GM23338 (cell line): Measurements from ENCODE around the gene KLF7. TPM values are rescaled to one million over a fixed set of nuclear protein-coding genes. Genes with fewer than 3 reads are reported as not detected.

Source experiments
- ATAC-seq: fragments of 200-7000 bp; cut with Tn5 transposase; 3 replicates; pipeline ENCODE4 v1.9.1; 2020
- DNase-seq: peaks from one replicate; pipeline ENCODE4 v3.0.0-alpha.2; 2015; ENCODE audit warnings: low spot score
- H2AFZ ChIP-seq: fragments of 200-600 bp; sonication (generic); 2 replicates; pipeline ENCODE4 v1.8.0; 2016; ENCODE audit warnings: antibody characterized with exemption, mild to moderate bottlenecking, moderate library complexity
- H3F3A ChIP-seq: fragments of 200-600 bp; sonication (generic); replicated peaks from 2 replicates; pipeline ENCODE4 v1.8.0; 2017; ENCODE audit warnings: antibody characterized with exemption, mixed run types, low read depth
- H3K27ac ChIP-seq: fragments of 200-600 bp; sonication (generic); 2 replicates; pipeline ENCODE4 v1.6.1; 2016; ENCODE audit warnings: low read depth
- H3K27me3 ChIP-seq: fragments of 200-600 bp; sonication (generic); 2 replicates; pipeline ENCODE4 v1.8.0; 2016; ENCODE audit warnings: mild to moderate bottlenecking, mixed run types, moderate library complexity; ENCODE audit not compliant: insufficient read depth
- H3K36me3 ChIP-seq: fragments of 200-600 bp; sonication (generic); 2 replicates; pipeline ENCODE4 v1.8.0; 2016; ENCODE audit warnings: mild to moderate bottlenecking; ENCODE audit not compliant: insufficient read depth
- H3K4me1 ChIP-seq: fragments of 200-600 bp; sonication (generic); 2 replicates; pipeline ENCODE4 v1.8.0; 2016; ENCODE audit warnings: mild to moderate bottlenecking, moderate library complexity; ENCODE audit not compliant: insufficient read depth
- H3K4me2 ChIP-seq: fragments of 200-600 bp; sonication (generic); 2 replicates; pipeline ENCODE4 v1.7.1; 2017; ENCODE audit warnings: mixed run types
- H3K4me3 ChIP-seq: fragments of 200-600 bp; sonication (generic); 2 replicates; pipeline ENCODE4 v1.6.1; 2016; ENCODE audit warnings: mixed run types
- H3K79me2 ChIP-seq: fragments of 200-600 bp; sonication (generic); replicated peaks from 2 replicates; pipeline ENCODE4 v1.8.0; 2017; ENCODE audit warnings: mild to moderate bottlenecking; ENCODE audit not compliant: insufficient read depth
- H3K9me2 ChIP-seq: fragments of 200-600 bp; sonication (generic); 2 replicates; pipeline ENCODE4 v1.8.0; 2017; ENCODE audit not compliant: insufficient read depth
- H4K20me1 ChIP-seq: fragments of 200-600 bp; sonication (generic); replicated peaks from 2 replicates; pipeline ENCODE4 v1.8.0; 2017; ENCODE audit warnings: mild to moderate bottlenecking; ENCODE audit not compliant: insufficient read depth
- H3K27ac Mint-ChIP-seq: 2 replicates; pipeline ENCODE4 v1.8.0; 2020; ENCODE audit warnings: inconsistent platforms, mild to moderate bottlenecking, moderate library complexity, mixed read lengths
- H3K27me3 Mint-ChIP-seq: 3 replicates; pipeline ENCODE4 v1.8.0; 2022; ENCODE audit warnings: low read depth, mild to moderate bottlenecking, moderate library complexity, mixed read lengths, inconsistent platforms; ENCODE audit not compliant: insufficient read depth, poor library complexity
- H3K36me3 Mint-ChIP-seq: 3 replicates; pipeline ENCODE4 v1.8.0; 2021; ENCODE audit warnings: low read depth, mild to moderate bottlenecking, inconsistent platforms, moderate library complexity, mixed read lengths
- H3K4me1 Mint-ChIP-seq: 3 replicates; pipeline ENCODE4 v1.8.0; 2020; ENCODE audit warnings: mild to moderate bottlenecking, inconsistent platforms, mixed read lengths
- H3K4me3 Mint-ChIP-seq: 3 replicates; pipeline ENCODE4 v1.8.0; 2021; ENCODE audit warnings: moderate library complexity, mild to moderate bottlenecking, inconsistent platforms, mixed read lengths
- H3K9me3 Mint-ChIP-seq: 3 replicates; pipeline ENCODE4 v1.8.0; 2020; ENCODE audit warnings: moderate library complexity, mild to moderate bottlenecking, inconsistent platforms, mixed read lengths
- CREB1 ChIP-seq: fragments of 250-450 bp; sonication (Bioruptor Pico); IDR thresholded peaks from 2 replicates; pipeline ENCODE4 v1.5.0; 2020; ENCODE audit warnings: low read depth, mild to moderate bottlenecking, moderate library complexity
- CTCF ChIP-seq, 2 experiments: fragments of 200-600 bp in 1 of 2; sonication (generic) in 1 of 2; conservative IDR thresholded peaks; 2 replicates each; pipeline versions ENCODE4 v1.5.1 to v1.6.1; 2016 to 2017; ENCODE audit warnings: antibody characterized with exemption in 2 of 2, low read depth in 2 of 2, mild to moderate bottlenecking in 2 of 2, moderate library complexity in 1 of 2
- ETS1 ChIP-seq: IDR thresholded peaks from 2 replicates; pipeline ENCODE4 v1.6.1; 2016; ENCODE audit warnings: antibody characterized with exemption
- EZH2 ChIP-seq: fragments of 200-600 bp; sonication (generic); IDR thresholded peaks from one replicate; pipeline ENCODE4 v1.8.0; 2017; ENCODE audit warnings: antibody characterized with exemption, mild to moderate bottlenecking, low read depth; ENCODE audit not compliant: unreplicated experiment
- EZH2phosphoT487 ChIP-seq: fragments of 200-600 bp; sonication (generic); IDR thresholded peaks from one replicate; pipeline ENCODE4 v1.8.1; 2018; ENCODE audit warnings: antibody characterized with exemption; ENCODE audit not compliant: unreplicated experiment
- JUNB ChIP-seq: IDR thresholded peaks from one replicate; pipeline ENCODE4 v1.6.1; 2016; ENCODE audit warnings: antibody characterized with exemption; ENCODE audit not compliant: unreplicated experiment
- NANOG ChIP-seq: IDR thresholded peaks from 2 replicates; pipeline ENCODE4 v1.6.1; 2016; ENCODE audit warnings: antibody characterized with exemption, borderline replicate concordance
- POLR2AphosphoS5 ChIP-seq: IDR thresholded peaks from 2 replicates; pipeline ENCODE4 v1.6.1; 2016; ENCODE audit warnings: antibody characterized with exemption, low read depth
- REST ChIP-seq: IDR thresholded peaks from one replicate; pipeline ENCODE4 v1.6.1; 2018; ENCODE audit warnings: antibody characterized with exemption; ENCODE audit not compliant: unreplicated experiment
- STAT1 ChIP-seq: IDR thresholded peaks from one replicate; pipeline ENCODE4 v1.6.1; 2016; ENCODE audit warnings: antibody characterized with exemption; ENCODE audit not compliant: unreplicated experiment
- ZNF114 ChIP-seq: fragments of 250-450 bp; sonication (Bioruptor Pico); IDR thresholded peaks from 2 replicates; pipeline ENCODE4 v1.5.0; 2020; ENCODE audit warnings: mild to moderate bottlenecking, moderate library complexity
- ZNF331 ChIP-seq: fragments of 250-450 bp; sonication (Bioruptor Pico); IDR thresholded peaks from 2 replicates; pipeline ENCODE4 v1.5.0; 2020; ENCODE audit warnings: low read depth, mild to moderate bottlenecking, moderate library complexity
- ZNF462 ChIP-seq: fragments of 250-450 bp; sonication (Bioruptor Pico); IDR thresholded peaks from 2 replicates; pipeline ENCODE4 v1.5.0; 2020; ENCODE audit warnings: mild to moderate bottlenecking, moderate library complexity
- polyA plus RNA-seq: library from polyadenylated mRNA; unstranded; fragments of >200 nt; fragmentation: Nextera tagmentation; extraction: Ambion mirVana; gene quantifications from 2 replicates; pipeline ENCODE4 v1.2.1, GENCODE V29; 2016
- total RNA-seq: library from RNA; depleted of rRNA; stranded (reverse); fragments of >200 nt; shearing (Covaris generic); gene quantifications from 2 replicates; pipeline ENCODE4 v1.2.3, GENCODE V29; 2014

The KLF7 gene
- total and polyA plus RNA-seq, 2 experiments from 2014 or later: 5.7 to 15.4 TPM

GRCh38 chr2:207155516-207156444, 10.0 kb downstream of the KLF7 start:
- DNase-seq: no peak
- Histone ChIP-seq H3K27ac (0 out of 2 replicates have a peak overlapping the region, but pooled peaks have one; percentile 11), H3K36me3 (no peaks in the 10 kb centered on the region), H4K20me1 (no peaks in the 10 kb centered on the region), H3F3A (no peaks in the 10 kb centered on the region), H3K9me2 (no peaks in the 10 kb centered on the region), H3K27me3 (no peaks in the 10 kb centered on the region), H2AFZ (no peak overlapping the region), H3K4me3 (no peak overlapping the region), H3K4me1 (peaks cover 77% of the 10 kb centered on the region), H3K4me2 (peak overlapping the region; percentile 1; the same call in 1 of the 2 replicates), H3K79me2 (peaks cover 99% of the 10 kb centered on the region)
- H3K27me3 Mint-ChIP-seq: peaks cover 4% of the 10 kb centered on the region
- H3K9me3 Mint-ChIP-seq: no peaks in the 10 kb centered on the region
- peaks cover 83% of the 10 kb centered on the region for H3K4me1 Mint-ChIP-seq
- H3K27ac Mint-ChIP-seq: 0 out of 2 replicates have a peak overlapping the region, but pooled peaks have one; percentile 29
- ATAC-seq: no peak
- TF ChIP-seq EZH2phosphoT487 (no peak), STAT1 (no peak), ETS1 (no peak), ZNF331 (CRISPR knock-in tag) (no peak), NANOG (no peak), REST (no peak), CREB1 (CRISPR knock-in tag) (no peak), ZNF114 (CRISPR knock-in tag) (no peak), JUNB (no peak), POLR2AphosphoS5 (no peak), CTCF (conservative IDR thresholded peaks at IDR 0.05; ENCODE audit: low read depth in 2 of 2) (no peak), EZH2 (no peak), ZNF462 (CRISPR knock-in tag) (no peak)
- no peaks in the 10 kb centered on the region for H3K36me3 Mint-ChIP-seq
- H3K4me3 Mint-ChIP-seq: no peak overlapping the region
